DMS53 treated with DMSO at 0.1 percent for 48 hours (cell line): ENCODE data around the gene CRYBB3.
"Not testable (repeated sequence)": the region's sequence is repeated elsewhere in the genome, so short reads cannot be mapped to it uniquely, and the experiment has no call there.

Source experiments
- DNase-seq: peaks from one replicate; lab custom pipeline; 2025; ENCODE audit not compliant: unreplicated experiment; lab: John Stamatoyannopoulos, UW

The CRYBB3 gene

GRCh38 chr22:25174888-25175411 is 24.7 kb upstream of the CRYBB3 start:
- DNase-seq = no peak

- DNase-seq = no peak
Measured at GRCh38 chr22:25176175-25176574, 23.5 kb upstream of the CRYBB3 start.

GRCh38 chr22:25176799-25177198 is 22.9 kb upstream of the CRYBB3 start:
- no peak for DNase-seq

- no peak for DNase-seq
Measured at GRCh38 chr22:25177226-25177625, 22.4 kb upstream of the CRYBB3 start.

GRCh38 chr22:25177895-25178294 is 21.8 kb upstream of the CRYBB3 start:
- no peak for DNase-seq

- not testable (repeated sequence) for DNase-seq
Measured at GRCh38 chr22:25178348-25178747, 21.3 kb upstream of the CRYBB3 start.

- not testable (repeated sequence) for DNase-seq
Measured at GRCh38 chr22:25178869-25179631, 20.6 kb upstream of the CRYBB3 start.

- DNase-seq = no peak
Measured at GRCh38 chr22:25182131-25183110, 17.2 kb upstream of the CRYBB3 start.

GRCh38 chr22:25183949-25184619 is 15.6 kb upstream of the CRYBB3 start:
- no peak for DNase-seq

GRCh38 chr22:25186140-25186539 is 13.5 kb upstream of the CRYBB3 start:
- DNase-seq = no peak

GRCh38 chr22:25187469-25187868 is 12.2 kb upstream of the CRYBB3 start:
- no peak for DNase-seq

- no peak for DNase-seq
Measured at GRCh38 chr22:25192406-25192805, 7.3 kb upstream of the CRYBB3 start.

GRCh38 chr22:25193130-25193529 is 6.5 kb upstream of the CRYBB3 start:
- no peak for DNase-seq

GRCh38 chr22:25193548-25193947 is 6.1 kb upstream of the CRYBB3 start:
- DNase-seq = no peak

GRCh38 chr22:25196326-25196725 is 3.3 kb upstream of the CRYBB3 start:
- no peak for DNase-seq

- no peak for DNase-seq
Measured at GRCh38 chr22:25197340-25197739, 2.3 kb upstream of the CRYBB3 start.

- DNase-seq = no peak
Measured at GRCh38 chr22:25200967-25201366, 1.3 kb downstream of the CRYBB3 start.

GRCh38 chr22:25201557-25202273 is 2.1 kb downstream of the CRYBB3 start:
- no peak for DNase-seq

- no peak for DNase-seq
Measured at GRCh38 chr22:25202290-25202921, 2.7 kb downstream of the CRYBB3 start.

- no peak for DNase-seq
Measured at GRCh38 chr22:25203082-25203481, 3.4 kb downstream of the CRYBB3 start.
